KMS-11 (cell line): ENCODE data around the gene C11orf58.

Experiments used
- H2AFZ ChIP-seq: fragments of 200-600 bp; sonication (generic); 2 replicates; pipeline ENCODE4 v1.6.1; 2016; ENCODE audit warnings: antibody characterized with exemption, mixed run types, low read depth
- H3K27ac ChIP-seq: fragments of 200-600 bp; sonication (generic); 2 replicates; pipeline ENCODE4 v1.6.1; 2016; ENCODE audit warnings: mild to moderate bottlenecking, mixed run types
- H3K27me3 ChIP-seq: fragments of 200-600 bp; sonication (generic); 2 replicates; pipeline ENCODE4 v1.6.1; 2017; ENCODE audit warnings: mild to moderate bottlenecking, low read depth, mixed run types, moderate library complexity; ENCODE audit not compliant: insufficient read depth
- H3K36me3 ChIP-seq: fragments of 200-600 bp; sonication (generic); 2 replicates; pipeline ENCODE4 v1.6.1; 2017; ENCODE audit warnings: mild to moderate bottlenecking, mixed run types; ENCODE audit not compliant: insufficient read depth
- H3K4me1 ChIP-seq: fragments of 200-600 bp; sonication (generic); 2 replicates; pipeline ENCODE4 v1.6.1; 2016; ENCODE audit warnings: mild to moderate bottlenecking, low read depth, mixed run types; ENCODE audit not compliant: poor library complexity, severe bottlenecking
- H3K4me2 ChIP-seq: fragments of 200-600 bp; sonication (generic); 2 replicates; pipeline ENCODE4 v1.7.0; 2016; ENCODE audit warnings: mild to moderate bottlenecking, mixed run types
- H3K4me3 ChIP-seq: fragments of 200-600 bp; sonication (generic); IDR thresholded peaks from 2 replicates; pipeline ENCODE4 v1.6.1; 2017; ENCODE audit warnings: low read depth, low read length, mixed read lengths; ENCODE audit not compliant: insufficient read depth
- H3K79me2 ChIP-seq: fragments of 200-600 bp; sonication (generic); 2 replicates; pipeline ENCODE4 v1.6.1; 2016; ENCODE audit warnings: low read depth, mixed run types; ENCODE audit not compliant: insufficient read depth
- H3K9ac ChIP-seq: fragments of 200-600 bp; sonication (generic); 2 replicates; pipeline ENCODE4 v1.6.1; 2016; ENCODE audit warnings: mild to moderate bottlenecking, mixed run types
- H4K20me1 ChIP-seq: fragments of 200-600 bp; sonication (generic); 2 replicates; pipeline ENCODE4 v1.6.1; 2016; ENCODE audit warnings: mild to moderate bottlenecking, mixed run types; ENCODE audit not compliant: insufficient read depth
- CTCF ChIP-seq: fragments of 200-600 bp; sonication (generic); conservative IDR thresholded peaks from 2 replicates; pipeline ENCODE4 v1.6.1; 2017; ENCODE audit warnings: low read depth, mild to moderate bottlenecking, antibody characterized with exemption, low read length, moderate library complexity, mixed read lengths

C11orf58 gene

DNA sequence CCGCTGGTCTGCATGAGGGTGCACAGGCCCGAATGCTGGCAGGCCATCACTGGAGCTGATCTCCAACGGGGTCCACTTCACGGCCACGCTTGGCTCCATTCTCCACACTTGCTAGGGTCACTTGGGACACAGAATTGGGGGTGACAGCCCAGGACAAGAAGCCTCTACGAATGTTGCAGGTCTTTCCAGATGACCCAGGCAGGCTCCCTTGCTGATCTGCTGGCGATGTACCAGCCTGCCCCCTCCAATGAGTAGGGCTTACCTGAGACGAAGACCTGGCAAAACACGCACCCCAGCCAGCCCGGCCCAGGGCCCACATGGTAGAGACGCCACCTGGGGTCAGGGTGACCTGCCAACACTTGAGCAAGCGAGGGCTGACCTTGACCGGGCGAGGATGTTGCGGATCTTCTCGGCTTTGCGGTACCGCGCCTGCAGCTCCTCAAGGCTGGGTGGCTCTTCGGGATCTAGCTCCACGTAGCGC lies 44.9 kb downstream of the C11orf58 start:
- no peak overlapping the region for H3K9ac ChIP-seq
- no peak for TF ChIP-seq CTCF
- no peaks in the 10 kb centered on the region for H4K20me1 ChIP-seq
- H3K36me3 ChIP-seq: no peaks in the 10 kb centered on the region
- no peak overlapping the region for H3K27ac ChIP-seq
- H3K27me3 ChIP-seq: no peaks in the 10 kb centered on the region
- no peak overlapping the region for H3K4me2 ChIP-seq
- no peak overlapping the region for H2AFZ ChIP-seq
- H3K4me1 ChIP-seq: no peaks in the 10 kb centered on the region
- H3K79me2 ChIP-seq: no peaks in the 10 kb centered on the region
- H3K4me3 ChIP-seq: no peak overlapping the region

GRCh38 chr11:16784097-16784496 lies 45.6 kb downstream of the C11orf58 start:
- H3K27me3 ChIP-seq: no peaks in the 10 kb centered on the region
- H3K9ac ChIP-seq: no peak overlapping the region
- H3K4me1 ChIP-seq: no peaks in the 10 kb centered on the region
- no peaks in the 10 kb centered on the region for H3K36me3 ChIP-seq
- H2AFZ ChIP-seq: no peak overlapping the region
- no peak overlapping the region for H3K27ac ChIP-seq
- H3K4me2 ChIP-seq: no peak overlapping the region
- no peaks in the 10 kb centered on the region for H3K79me2 ChIP-seq
- no peaks in the 10 kb centered on the region for H4K20me1 ChIP-seq
- no peak overlapping the region for H3K4me3 ChIP-seq
- no peak for TF ChIP-seq CTCF

DNA sequence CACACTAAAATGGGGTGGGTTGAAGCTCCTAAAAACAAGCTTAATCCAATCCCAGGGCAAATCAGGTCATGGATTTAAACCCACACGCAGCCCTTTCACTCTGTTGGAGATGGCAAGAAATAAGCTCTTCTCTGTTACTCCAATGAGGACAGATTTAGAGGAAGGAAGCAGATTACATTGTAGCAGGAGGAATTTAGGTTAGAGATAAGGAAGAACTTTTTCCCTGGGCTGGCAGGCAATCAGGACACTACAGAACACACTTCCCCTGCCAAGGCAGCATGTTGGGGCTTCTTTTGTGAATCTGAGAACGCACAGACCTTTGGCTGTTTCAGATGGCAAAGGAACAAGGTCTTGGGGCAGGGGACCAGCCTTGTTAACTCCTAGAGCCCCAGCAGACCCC lies 46.2 kb downstream of the C11orf58 start:
- no peak overlapping the region for H3K4me2 ChIP-seq
- H2AFZ ChIP-seq: no peak overlapping the region
- H3K4me3 ChIP-seq: no peak overlapping the region
- no peak overlapping the region for H3K9ac ChIP-seq
- no peaks in the 10 kb centered on the region for H3K4me1 ChIP-seq
- no peaks in the 10 kb centered on the region for H3K36me3 ChIP-seq
- H3K27me3 ChIP-seq: no peaks in the 10 kb centered on the region
- no peaks in the 10 kb centered on the region for H4K20me1 ChIP-seq
- H3K79me2 ChIP-seq: no peaks in the 10 kb centered on the region
- TF ChIP-seq CTCF: no peak
- H3K27ac ChIP-seq: no peak overlapping the region

- Histone ChIP-seq H3K4me2 (no peak overlapping the region), H3K36me3 (no peaks in the 10 kb centered on the region)
Measured at GRCh38 chr11:16785520-16786128, 47.2 kb downstream of the C11orf58 start.

More at GRCh38 chr11:16785520-16786128, 47.2 kb downstream of the C11orf58 start:
- no peaks in the 10 kb centered on the region for H3K79me2 ChIP-seq
- H3K9ac ChIP-seq: no peak overlapping the region
- H4K20me1 ChIP-seq: no peaks in the 10 kb centered on the region
- no peaks in the 10 kb centered on the region for H3K27me3 ChIP-seq
- H3K27ac ChIP-seq: no peak overlapping the region
- no peaks in the 10 kb centered on the region for H3K4me1 ChIP-seq
- H3K4me3 ChIP-seq: no peak overlapping the region
- TF ChIP-seq CTCF: peak; percentile 87
- no peak overlapping the region for H2AFZ ChIP-seq
